ENCODE measurements around the gene CAPNS1.

Gene CAPNS1

DNA sequence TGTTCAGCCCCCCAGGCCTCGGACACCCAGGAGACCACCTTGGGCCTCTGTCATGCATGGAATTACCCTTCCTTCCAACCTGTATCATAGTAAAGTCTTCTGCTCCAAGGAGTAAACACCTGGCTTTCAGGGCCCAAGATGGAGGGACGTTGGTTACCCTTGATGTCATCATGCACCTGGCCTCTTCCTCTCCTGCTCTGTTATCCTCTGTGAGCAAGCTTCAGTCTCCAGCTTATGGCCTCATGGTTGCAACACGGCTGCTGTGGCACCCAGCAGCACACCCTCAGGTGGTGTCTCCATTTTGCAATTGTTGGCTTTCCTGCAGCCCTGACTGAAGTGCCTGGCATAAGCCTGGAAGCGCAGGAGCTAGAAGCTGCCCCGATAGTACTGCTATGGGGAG is 32.9 kb upstream of the CAPNS1 start:
- no peak overlapping the region for H3K27ac ChIP-seq (ENCODE audit: low read depth, low read length)
- no peaks in the 10 kb centered on the region for H3F3A ChIP-seq (ENCODE audit: control insufficient read depth, insufficient read depth)
- TF ChIP-seq, protein P1, sequence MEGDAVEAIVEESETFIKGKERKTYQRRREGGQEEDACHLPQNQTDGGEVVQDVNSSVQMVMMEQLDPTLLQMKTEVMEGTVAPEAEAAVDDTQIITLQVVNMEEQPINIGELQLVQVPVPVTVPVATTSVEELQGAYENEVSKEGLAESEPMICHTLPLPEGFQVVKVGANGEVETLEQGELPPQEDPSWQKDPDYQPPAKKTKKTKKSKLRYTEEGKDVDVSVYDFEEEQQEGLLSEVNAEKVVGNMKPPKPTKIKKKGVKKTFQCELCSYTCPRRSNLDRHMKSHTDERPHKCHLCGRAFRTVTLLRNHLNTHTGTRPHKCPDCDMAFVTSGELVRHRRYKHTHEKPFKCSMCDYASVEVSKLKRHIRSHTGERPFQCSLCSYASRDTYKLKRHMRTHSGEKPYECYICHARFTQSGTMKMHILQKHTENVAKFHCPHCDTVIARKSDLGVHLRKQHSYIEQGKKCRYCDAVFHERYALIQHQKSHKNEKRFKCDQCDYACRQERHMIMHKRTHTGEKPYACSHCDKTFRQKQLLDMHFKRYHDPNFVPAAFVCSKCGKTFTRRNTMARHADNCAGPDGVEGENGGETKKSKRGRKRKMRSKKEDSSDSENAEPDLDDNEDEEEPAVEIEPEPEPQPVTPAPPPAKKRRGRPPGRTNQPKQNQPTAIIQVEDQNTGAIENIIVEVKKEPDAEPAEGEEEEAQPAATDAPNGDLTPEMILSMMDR (IDR thresholded peaks at IDR 0.05; ENCODE audit: low read depth, low read length, poor library complexity, severe bottlenecking) = no peak
- TF ChIP-seq EZH2phosphoT487 (IDR thresholded peaks at IDR 0.05; ENCODE audit: borderline replicate concordance, low read length) = no peak
- H3K4me1 ChIP-seq (ENCODE audit: control insufficient read depth, low read length) = peaks cover 8% of the 10 kb centered on the region; the same call in 1 of the 2 replicates
- H3K4me2 ChIP-seq (ENCODE audit: low read length) = no peak overlapping the region
- no peaks in the 10 kb centered on the region for H3K9me2 ChIP-seq (replicated peaks; ENCODE audit: control insufficient read depth, low read length)
- no peaks in the 10 kb centered on the region for H3K79me2 ChIP-seq (ENCODE audit: control insufficient read depth, low read length)
- no peak overlapping the region for H3K4me3 ChIP-seq (ENCODE audit: low read length)
- no peaks in the 10 kb centered on the region for H3K27me3 ChIP-seq (ENCODE audit: control insufficient read depth, low read length)
- H3K9me3 ChIP-seq (ENCODE audit: control insufficient read depth, insufficient read depth, low read length) = no peaks in the 10 kb centered on the region
- peaks cover 49% of the 10 kb centered on the region for H3K36me3 ChIP-seq (ENCODE audit: control insufficient read depth, low read length)
- no peaks in the 10 kb centered on the region for H4K20me1 ChIP-seq (ENCODE audit: control insufficient read depth, insufficient read depth, low read depth, low read length)

DNA sequence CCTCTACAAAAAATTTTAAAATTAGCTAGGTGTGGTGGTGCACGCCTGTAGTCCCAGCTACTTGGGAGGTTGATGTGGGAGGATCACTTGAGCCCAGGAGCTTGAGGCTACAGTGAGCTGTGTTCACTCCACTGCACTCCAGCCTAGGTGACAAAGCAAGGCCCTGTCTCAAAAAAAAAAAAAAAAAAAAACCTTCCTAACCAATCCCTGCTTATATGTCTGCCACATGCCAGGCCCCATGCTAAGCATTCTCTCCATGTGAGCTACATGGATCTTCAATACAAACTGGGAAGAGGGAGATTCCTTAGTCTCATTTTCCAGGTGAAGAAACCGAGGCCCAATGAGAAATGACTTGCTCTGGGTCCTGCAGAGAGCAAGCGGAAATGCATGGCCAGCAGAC is 31.2 kb upstream of the CAPNS1 start:
- no peaks in the 10 kb centered on the region for H4K20me1 ChIP-seq (ENCODE audit: control insufficient read depth, insufficient read depth, low read depth, low read length)
- no peaks in the 10 kb centered on the region for H3K27me3 ChIP-seq (ENCODE audit: control insufficient read depth, low read length)
- no peaks in the 10 kb centered on the region for H3K9me3 ChIP-seq (ENCODE audit: control insufficient read depth, insufficient read depth, low read length)
- H3K36me3 ChIP-seq (ENCODE audit: control insufficient read depth, low read length) = peaks cover 48% of the 10 kb centered on the region
- H3K27ac ChIP-seq (ENCODE audit: low read depth, low read length) = no peak overlapping the region
- no peak for TF ChIP-seq EZH2phosphoT487 (IDR thresholded peaks at IDR 0.05; ENCODE audit: borderline replicate concordance, low read length)
- TF ChIP-seq, protein P1 (IDR thresholded peaks at IDR 0.05; ENCODE audit: low read depth, low read length, poor library complexity, severe bottlenecking) = no peak
- no peaks in the 10 kb centered on the region for H3F3A ChIP-seq (ENCODE audit: control insufficient read depth, insufficient read depth)
- no peaks in the 10 kb centered on the region for H3K9me2 ChIP-seq (replicated peaks; ENCODE audit: control insufficient read depth, low read length)
- no peak overlapping the region for H3K4me3 ChIP-seq (ENCODE audit: low read length)
- peaks cover 9% of the 10 kb centered on the region for H3K79me2 ChIP-seq (ENCODE audit: control insufficient read depth, low read length)
- H3K4me1 ChIP-seq (ENCODE audit: control insufficient read depth, low read length) = peaks cover 13% of the 10 kb centered on the region
- no peak overlapping the region for H3K4me2 ChIP-seq (ENCODE audit: low read length)

DNA sequence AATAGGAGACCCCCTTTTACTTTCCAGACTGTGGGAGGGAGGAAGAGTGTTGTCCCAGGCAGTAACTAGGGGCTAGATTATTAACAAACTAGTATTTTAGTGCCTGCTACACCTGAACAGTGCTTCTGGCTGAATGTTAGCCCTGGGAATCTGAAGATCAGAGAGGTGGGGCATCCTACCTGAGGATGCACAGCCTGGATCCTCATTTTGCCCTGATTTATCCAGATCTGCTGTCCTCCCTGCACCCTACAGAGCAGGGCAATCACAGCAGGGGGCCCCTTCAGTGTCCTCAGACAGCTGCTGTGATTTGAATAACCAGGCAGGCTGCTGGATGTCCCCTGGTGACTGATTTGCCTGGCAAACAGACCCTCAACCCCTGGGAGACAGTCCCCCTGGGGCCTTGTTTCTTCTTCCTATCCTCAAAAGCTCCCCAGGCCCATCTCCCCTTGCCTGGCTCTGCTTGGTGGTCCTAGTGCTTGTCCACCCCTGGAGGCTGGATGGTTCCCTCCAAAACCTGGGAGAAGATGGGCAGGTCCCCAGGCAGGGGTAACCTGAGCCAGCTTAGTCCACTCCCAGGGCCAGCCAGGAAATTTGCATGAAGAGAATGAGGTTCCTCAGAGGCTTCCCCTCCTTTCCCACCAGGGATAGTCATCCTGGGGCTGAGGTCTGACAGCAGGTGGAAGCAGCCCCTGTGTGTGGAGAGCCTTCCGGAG is 29.2 kb upstream of the CAPNS1 start, which contains the start of gene OVOL3:
Gene OVOL3, plus strand, starts transcription at position 657 of the 713 bp plus-strand sequence. CDS start 60 bp downstream, outside the sequence.
- H3F3A ChIP-seq (ENCODE audit: control insufficient read depth, insufficient read depth) = no peaks in the 10 kb centered on the region
- no peaks in the 10 kb centered on the region for H3K9me3 ChIP-seq (ENCODE audit: control insufficient read depth, insufficient read depth, low read length)
- peaks cover 17% of the 10 kb centered on the region for H3K4me1 ChIP-seq (ENCODE audit: control insufficient read depth, low read length)
- no peak within 1 kb of the TSS for H3K4me3 ChIP-seq (ENCODE audit: low read length)
- H3K79me2 ChIP-seq (ENCODE audit: control insufficient read depth, low read length) = peaks cover 19% of the 10 kb centered on the region
- no peaks in the 10 kb centered on the region for H3K27me3 ChIP-seq (ENCODE audit: control insufficient read depth, low read length)
- H3K4me2 ChIP-seq (ENCODE audit: low read length) = no peak within 1 kb of the TSS
- H4K20me1 ChIP-seq (ENCODE audit: control insufficient read depth, insufficient read depth, low read depth, low read length) = no peaks in the 10 kb centered on the region
- H3K36me3 ChIP-seq (ENCODE audit: control insufficient read depth, low read length) = peaks cover 38% of the 10 kb centered on the region
- no peaks in the 10 kb centered on the region for H3K9me2 ChIP-seq (replicated peaks; ENCODE audit: control insufficient read depth, low read length)
- no peak within 1 kb of the TSS for H3K27ac ChIP-seq (ENCODE audit: low read depth, low read length)
- TF ChIP-seq, protein P1 (IDR thresholded peaks at IDR 0.05; ENCODE audit: low read depth, low read length, poor library complexity, severe bottlenecking) = no peak
- TF ChIP-seq EZH2phosphoT487 (IDR thresholded peaks at IDR 0.05; ENCODE audit: borderline replicate concordance, low read length) = no peak

Data from DOHH2 (cell line).